ENCODE data around the gene TREX2.

TREX2 gene, protein sequence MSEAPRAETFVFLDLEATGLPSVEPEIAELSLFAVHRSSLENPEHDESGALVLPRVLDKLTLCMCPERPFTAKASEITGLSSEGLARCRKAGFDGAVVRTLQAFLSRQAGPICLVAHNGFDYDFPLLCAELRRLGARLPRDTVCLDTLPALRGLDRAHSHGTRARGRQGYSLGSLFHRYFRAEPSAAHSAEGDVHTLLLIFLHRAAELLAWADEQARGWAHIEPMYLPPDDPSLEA

DNA sequence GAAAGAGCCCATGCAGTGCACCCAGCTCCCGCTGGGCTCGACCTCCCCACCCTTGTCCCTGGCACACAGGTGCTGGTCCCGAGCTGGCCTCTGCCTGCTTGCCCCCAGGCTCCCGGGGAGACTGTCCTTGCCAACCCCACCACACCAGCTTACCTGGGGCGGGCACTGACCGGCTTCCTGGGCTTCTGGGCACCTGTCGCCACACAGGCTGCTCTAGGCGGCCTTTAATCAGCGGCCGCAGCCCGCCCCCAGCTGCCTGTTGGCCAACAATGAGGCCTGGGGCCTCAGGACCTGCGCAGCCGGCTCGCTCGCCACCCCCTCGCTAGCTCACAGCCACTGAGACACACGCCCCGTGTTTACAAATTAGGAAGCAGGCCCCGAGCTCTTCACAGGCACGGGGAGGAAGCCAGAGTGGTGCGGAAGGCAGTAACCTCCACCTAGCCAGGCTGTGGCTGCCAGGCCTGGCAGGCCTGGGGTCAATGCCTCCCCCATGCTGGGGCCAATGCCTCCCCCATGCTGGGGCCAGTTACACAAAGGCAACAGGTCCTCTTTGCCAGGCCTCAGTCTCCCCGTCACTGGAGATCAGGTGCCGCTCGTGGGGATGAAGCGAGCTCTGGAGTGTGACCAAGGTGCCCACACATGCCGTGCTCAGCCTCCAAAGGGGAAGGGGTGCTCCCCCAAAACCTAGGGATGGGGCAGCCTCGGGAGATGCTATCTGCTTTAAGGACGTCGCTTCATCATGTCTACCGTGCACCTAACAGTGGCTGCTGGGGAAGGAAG is at the start of gene TREX2:
TREX2 (minus strand) TSS at position 201 of the 780 bp plus-strand sequence. CDS start 626 bp downstream, outside the sequence.
- DNase-seq (ENCODE audit: low spot score) = no peak

DNA sequence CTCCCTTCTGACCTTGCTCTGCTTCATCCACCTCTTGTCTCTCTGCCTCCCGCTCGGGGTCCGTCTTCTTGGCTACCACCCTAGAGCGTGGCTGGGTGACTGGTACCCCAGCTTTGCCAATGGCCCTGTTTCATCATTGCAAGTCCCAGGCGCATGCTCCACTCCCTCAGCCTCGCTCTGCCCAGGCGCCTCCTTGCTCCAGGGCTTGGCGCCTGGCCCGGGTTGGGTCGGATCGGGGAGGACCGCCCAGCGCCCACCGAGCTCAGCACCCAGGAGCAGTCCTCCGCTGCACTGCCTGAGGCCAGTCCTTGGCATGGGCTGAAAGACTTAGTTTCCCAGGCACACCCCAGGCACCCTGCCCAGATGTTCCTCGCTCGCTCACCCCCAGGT is 49.5 kb upstream of the TREX2 start:
- no peak for DNase-seq (ENCODE audit: low spot score)

DNA sequence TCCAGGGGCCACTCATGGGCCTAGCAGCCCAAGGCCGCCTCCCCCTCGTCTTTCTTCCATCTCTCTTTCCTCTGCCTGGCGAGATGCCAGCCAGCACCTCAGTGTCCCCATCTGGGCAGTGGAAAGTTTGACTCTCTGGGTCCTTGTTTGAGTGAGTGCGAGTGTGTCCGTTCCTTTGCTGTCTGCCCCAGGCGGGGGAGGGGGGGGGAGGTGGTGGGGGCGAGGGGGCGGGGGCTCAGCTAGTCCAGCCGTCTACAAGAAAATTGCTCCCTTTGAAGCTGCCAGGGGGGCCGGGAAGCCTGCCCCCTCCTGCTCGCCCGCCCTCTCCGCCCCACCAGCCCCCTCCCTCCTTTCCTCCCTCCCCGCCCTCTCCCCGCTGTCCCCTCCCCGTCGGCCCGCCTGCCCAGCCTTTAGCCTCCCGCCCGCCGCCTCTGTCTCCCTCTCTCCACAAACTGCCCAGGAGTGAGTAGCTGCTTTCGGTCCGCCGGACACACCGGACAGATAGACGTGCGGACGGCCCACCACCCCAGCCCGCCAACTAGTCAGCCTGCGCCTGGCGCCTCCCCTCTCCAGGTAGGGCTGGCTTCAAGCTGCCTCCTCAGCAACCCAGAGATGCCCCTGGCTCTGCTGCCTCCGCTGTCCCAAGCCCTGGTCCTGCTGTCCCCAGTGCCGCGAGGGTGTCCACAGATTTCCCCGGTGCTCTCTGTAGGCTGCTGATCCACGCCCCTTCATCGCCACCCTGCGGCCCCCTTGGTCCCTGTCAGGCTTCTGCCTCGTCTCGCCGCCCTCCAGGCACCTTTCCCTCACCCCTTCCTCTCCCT is 48.9 kb upstream of the TREX2 start, which contains the start of gene BGN:
BGN (plus strand) TSS at position 440 of the 821 bp plus-strand sequence. CDS start 9,652 bp downstream, outside the sequence.
- DNase-seq (ENCODE audit: low spot score) = no peak

DNA sequence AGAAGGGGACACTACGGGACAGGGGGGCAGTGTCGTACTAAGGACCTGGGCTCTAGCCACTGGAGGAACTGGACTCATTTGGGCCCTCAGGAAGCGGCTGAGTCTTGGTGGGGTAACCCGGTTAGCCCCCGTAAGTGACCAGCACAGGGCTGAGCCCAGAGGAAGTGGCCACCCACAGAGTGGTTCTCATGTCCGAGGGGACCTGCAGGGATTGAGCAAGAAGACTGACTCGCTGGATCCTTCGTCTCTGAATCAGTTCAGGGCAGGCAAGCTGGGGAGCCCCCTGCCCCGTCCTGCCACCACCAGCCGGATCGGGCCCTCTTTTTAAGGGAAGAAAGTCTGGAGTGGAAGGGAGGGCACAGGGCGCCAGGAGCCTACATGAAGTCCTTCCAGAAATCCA is 48.2 kb upstream of the TREX2 start:
- no peak for DNase-seq (ENCODE audit: low spot score)

DNA sequence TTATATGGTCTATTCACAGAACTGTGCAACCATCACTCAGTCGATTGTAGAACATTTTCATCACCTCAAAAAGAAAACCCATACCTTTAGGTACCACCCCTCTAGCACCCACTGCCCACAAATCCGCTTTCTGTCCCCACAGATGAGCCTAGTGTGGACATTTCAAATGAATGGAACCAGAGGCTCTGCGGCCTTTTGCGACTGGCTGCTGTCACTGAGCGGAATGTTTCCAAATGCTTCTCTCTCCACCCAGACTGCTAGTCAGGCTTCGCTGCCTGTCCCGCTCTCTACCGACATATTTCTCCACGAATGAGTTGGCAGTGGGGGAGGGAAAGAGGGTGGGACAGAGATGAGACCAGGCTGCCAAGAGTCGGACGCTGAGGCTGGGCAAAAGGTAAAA is 47.2 kb upstream of the TREX2 start:
- DNase-seq (ENCODE audit: low spot score) = no peak

DNA sequence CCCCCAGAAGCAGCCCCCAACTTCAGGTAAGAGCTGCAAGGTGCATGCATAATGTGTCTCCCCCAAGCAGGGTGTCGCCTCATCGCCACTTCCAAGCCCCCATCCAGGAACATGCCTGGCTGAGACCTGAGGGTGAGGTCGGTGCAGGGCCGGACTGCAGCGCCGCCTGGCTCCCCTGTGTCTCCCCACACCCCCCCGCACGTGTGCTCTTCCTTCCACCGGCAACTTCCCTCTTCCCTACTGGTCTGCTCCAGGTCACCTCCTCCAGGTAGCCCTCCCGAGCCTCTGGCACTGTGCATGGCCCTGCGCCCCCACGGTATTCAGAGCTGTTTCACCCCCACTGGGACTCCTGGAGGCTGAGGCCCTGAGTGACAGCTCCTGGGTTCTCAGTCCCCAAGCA is 46.7 kb upstream of the TREX2 start:
- DNase-seq (ENCODE audit: low spot score) = no peak

DNA sequence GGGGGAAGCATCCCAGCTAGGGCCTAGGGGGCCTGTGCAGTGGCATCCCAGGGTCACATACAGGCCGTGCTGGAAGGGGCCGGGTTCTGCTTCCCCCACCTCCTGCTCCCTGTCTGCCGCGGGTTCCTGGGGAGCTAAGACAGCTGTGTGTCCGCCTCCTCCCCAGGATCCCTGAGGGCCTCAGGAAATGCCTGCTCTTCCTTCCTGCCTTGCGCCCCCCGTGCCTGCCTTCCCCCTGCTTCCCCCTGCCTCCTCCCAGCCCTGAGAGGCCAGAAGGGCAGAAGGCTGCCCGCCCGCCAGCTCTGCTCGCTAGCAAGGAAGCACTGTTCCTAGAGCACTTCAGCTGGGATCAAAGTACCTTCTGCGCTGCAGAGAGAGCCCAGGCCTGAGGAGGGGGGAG is 46.1 kb upstream of the TREX2 start:
- DNase-seq (ENCODE audit: low spot score) = no peak

DNA sequence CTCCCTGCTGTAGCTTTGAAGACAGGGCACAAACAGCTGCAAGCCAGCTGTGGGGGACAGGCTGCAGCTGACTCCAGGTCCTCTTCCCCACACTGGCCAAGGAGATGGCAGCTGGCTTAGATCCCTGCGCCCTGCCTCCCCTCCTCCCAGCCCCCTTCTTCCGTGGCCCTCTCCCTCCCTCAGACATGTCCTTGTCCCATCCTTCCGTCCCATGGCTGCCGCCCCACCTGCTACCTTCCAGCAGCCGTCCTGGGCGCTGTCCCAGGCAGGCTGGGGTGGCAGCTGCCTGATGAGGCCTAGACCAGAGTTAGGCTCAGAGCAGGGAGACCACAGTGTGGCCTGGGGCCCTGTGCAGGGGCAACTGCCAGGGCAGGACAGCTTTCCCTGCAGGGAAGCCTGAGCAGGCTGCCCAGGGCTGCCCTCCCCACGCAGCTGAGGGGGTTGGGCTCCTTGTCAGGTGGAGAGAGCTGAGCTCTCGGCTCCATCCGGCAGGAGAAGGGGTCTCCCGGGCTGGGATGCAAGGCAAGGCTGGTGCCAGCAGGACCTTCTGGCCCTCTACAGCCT is 45.6 kb upstream of the TREX2 start:
- no peak for DNase-seq (ENCODE audit: low spot score)

DNA sequence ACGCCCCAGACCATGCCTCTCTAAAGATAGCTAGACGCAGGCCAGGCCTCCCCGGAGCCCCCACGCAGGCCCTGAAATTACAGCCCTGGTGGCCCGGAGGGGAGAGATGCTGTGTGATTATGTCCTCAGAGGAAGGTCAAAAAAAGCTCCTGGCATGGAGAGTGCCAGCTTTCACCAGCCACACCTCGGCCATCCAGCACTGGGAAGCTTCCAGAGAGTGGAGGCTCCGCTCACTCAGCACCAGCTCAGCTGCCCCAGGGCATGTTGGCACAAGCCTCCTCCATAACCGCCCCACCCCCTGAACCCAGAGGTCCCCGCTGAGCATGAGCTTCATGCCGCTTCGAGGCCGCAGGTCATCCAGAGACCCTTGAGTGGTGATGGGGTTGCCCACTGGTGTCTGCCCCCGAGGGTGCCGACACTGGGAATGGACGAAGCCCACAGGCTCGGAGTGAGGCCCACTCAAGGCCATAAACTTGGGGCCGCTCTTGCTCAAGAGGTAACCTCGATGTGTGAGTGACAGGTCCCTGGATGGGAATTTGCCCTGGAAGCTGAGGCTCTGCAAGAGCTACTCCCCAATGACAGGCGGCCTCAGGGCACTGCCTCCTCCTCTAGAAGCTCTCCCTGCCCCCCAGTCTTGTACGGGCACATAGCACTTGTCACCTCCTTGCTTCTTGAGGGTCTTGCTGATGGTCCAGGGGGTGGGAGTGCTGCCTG is 44.5 kb upstream of the TREX2 start:
- no peak for DNase-seq (ENCODE audit: low spot score)

DNA sequence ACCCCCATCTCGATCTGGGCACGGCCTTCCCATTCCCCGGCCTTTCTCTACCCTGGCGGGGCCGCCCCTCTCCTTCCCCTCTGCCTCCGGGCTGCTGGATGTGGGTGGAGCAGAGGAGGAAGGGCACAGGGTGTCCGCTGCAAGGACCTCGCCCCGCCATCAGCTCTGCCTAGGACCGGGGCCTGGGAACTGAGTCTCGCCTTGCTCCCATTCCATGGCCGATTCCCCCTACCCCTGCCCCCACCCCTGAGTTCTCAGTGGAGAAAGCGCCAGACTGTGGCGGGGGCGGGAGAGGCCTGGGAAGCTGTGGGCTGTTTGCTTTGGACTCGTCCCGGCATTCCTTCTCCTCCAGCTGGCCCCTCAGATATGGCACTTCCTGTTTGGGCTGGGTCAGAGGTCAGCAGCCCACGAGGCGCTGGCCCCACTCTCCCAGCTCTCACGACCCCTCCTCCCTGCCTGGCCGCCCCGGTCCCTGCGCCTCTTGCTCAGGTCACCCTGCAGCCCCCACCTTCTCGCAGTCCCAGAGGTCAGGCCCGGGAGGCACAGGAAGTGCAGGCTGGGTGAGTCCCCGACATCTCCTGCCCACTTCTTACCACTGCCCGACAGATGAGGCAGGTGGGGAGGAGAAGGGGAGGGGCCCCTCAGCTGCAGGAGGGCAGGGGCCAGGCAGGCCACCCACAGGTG is 42.5 kb upstream of the TREX2 start:
- DNase-seq (ENCODE audit: low spot score) = no peak

DNA sequence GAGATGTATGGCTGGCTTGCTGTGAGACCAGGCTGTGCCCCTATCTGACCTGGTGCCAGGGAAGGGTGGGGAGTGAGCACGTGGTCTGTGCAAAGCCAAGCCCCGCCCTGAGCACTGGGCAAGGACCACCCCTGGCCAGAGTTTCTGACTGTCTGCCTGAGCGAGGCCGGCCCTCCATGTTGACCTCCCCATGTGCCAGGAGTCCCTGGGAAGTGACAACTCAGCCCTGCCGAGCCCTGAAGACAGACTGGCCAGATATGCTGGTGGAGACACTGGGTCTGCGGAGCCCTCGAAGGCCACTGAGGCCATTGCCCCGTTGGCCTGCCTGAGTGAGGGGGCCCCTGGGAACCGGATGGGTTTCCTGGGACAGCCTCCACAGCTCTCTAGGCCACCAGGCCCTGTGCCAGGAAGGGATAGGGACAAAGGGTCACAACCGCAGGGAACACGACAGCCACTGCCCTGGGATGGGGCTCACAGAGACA is 41.8 kb upstream of the TREX2 start:
- DNase-seq (ENCODE audit: low spot score) = no peak

DNA sequence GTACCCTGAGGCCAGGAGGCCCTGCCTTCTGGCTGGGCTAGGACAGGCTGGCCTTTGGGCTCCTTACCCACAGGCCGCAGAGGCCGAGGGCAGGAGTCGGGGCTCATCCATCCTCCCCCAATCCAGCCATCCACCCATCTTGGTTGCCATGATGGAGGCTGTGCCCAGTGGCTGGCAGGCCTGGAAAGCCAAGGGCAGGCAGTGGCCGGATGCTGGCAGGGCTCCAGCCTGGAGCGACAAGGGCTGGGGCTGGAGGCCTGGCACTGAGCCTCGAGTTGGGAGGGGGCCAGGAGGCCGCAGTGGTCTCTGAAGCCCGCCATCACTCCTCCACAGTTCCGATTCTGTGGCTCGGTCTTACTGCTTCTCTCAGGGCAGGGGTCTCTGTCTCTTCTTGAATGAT is 40.3 kb upstream of the TREX2 start:
- no peak for DNase-seq (ENCODE audit: low spot score)

DNA sequence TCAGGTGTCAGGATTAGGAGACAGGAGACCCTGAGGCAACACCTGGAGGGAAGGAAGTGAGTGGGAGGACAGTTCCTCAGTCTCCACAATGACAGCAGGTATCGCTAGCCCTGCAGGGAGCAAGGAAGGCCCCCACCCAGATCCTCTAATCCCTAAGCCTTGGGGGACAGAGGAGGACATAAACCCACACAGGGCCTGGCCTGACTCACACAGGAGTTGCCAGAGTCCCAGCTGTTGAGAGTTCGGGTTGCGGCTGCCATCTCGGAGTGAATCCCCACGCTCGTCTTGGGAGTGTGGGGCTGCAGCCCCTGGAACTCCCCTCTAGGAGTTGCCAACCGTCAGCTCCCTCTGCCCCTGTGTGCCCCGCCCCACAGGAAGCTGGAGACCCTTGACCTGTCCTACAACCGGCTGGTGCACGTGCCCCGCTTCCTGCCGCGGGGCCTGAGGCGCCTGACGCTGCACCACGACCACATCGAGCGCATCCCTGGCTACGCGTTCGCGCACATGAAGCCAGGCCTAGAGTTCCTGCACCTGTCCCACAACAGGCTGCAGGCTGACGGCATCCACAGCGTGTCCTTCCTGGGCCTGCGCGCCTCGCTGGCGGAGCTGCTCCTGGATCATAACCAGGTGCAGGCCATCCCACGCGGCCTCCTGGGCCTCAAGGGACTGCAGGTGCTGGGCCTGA is 39.7 kb upstream of the TREX2 start:
- no peak for DNase-seq (ENCODE audit: low spot score)

DNA sequence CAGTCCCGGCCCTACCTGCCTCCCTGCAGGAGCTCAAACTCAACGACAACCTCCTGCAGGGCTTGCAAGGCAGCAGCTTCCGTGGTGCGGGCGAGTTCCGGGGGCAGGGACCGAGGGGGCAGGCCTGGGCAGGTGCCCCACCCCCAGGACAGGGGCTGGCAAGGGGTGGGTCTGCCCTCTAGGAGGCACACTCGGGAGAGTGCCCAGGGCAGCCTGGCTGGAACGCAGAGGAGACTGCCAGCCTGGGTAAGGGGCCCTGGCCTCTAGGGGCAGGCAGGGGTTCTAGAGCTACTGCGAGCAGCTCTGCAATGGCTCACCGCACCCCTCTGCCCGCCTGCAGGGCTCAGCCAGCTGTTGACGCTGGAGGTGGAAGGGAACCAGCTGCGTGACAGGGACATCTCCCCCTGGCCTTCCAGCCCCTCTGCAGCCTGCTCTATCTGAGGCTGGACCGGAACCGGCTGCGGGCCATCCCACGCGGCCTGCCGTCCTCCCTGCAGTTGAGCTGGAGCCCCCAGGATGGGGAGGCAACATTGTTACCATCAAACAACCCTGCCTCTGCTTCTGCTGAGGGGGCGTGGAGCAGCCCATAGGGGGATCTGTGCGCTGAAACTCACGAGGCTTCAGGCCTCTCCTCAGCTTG is 36.6 kb upstream of the TREX2 start:
- no peak for DNase-seq (ENCODE audit: low spot score)

DNA sequence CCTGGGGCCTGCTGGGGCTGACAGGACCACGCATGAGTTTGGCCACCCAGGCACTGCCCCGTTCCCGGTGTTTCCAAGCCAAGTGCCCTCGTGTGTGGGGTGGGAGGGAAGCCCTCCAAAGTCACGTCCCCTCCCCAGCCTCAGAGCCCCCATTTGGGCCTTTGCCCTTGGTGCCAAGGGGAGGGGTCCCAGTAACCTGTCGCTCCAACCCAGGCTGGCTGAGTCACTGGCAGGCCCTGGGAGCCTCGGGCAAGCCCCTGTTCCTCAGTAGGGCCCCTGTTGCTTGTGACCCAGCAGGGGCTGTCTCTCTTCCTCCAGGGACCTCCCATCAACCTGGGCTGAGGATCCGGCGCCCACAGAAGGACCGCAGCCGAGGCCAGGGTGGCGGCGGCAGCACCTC is 35.2 kb upstream of the TREX2 start:
- no peak for DNase-seq (ENCODE audit: low spot score)

DNA sequence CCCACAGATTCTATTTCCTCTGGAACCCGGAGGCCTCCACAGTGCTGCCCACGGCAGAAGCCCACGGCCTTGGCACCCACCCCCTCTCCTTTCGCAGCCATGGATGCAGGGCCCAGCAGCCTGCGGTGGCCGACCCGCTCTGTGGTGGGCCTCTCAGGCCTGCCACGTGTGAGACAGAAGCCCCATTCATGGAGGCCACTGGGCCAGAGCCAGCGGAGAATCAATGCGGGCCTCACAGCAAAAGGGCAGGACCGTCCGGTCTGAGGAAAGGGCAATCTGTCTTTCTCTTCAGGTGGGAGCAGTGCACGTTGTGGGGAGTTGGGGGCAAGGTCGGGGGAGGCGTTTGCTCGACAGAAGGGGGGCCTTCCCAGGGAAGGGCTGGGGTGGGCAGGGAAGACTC is 32.9 kb upstream of the TREX2 start:
- no peak for DNase-seq (ENCODE audit: low spot score)

DNA sequence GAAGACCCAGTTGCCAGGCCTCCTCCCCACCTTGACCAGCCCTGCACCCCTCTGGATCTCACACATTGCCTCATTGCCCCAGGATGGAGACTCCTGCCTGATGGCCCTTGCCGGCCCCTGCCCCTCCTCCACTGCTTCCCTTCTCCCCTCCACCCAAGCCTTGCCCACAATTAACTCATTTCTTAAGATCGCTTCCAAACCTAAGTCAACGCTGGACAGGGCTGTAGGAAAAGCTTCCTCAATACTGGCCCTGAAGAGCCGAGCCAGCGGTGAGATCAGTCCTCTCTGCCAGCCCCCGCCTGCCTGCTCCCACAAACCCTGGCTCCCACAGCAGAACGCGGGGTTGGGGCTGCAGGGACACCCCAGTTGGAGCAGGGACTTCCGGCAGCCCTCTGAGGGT is 32.0 kb upstream of the TREX2 start:
- DNase-seq (ENCODE audit: low spot score) = no peak

DNA sequence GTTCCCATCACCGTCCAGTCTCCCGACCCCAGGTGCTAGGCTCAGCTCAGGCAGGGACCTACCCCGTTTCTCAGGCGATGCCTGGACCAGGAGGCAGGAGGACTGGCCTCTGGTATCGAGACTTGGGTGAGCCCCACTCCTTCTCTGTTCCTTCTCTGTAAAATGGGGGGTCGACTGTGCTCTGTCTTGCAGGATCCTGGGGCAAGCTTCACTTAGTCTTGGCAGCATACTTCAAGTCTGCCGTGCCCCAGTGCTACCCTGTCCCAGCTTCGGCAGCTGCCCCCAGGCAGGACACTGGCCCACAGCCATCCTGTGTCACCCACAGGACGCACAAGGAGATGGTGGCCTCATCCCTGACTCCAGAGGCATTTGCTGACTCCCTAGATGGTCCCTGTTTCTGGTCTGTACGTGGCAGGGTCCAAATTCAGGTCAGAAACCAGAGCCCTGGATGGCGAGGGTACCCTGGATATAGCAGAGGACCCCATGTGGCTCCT is 31.6 kb upstream of the TREX2 start:
- no peak for DNase-seq (ENCODE audit: low spot score)

DNA sequence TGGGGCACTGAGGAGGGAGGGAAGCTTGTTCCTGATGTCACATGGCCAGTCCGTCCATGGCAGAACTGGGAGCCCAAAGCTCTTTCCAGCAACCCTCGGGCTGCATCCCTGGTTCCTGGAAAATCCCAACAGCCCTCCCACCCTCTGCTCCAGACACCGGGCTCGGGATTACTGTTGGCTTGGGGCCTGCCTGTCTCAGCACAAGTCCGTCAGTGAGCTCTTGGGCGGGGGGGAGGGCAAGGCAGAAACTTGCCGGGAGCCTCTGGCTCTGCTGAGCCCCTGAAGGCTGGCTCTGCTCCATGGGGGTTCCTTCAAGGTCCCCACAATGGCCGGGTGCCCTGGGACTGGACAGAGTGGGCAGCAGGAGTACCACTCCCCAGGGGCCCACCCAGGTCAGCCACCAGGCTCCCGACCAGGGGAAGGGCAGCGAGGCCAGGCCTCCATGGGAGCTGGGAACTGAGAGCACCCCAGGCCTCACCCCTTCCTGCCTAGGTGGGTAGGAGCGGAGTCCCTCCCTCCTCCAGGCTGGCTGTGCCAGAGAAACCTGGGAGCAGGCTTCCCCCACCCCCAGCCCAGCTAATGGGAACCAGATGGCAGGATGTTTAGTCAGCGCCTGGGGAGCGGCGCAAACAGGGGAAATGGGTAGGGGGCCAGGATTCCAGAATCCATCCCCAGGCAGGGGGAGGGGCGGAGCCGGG is 31.0 kb upstream of the TREX2 start:
- DNase-seq (ENCODE audit: low spot score) = no peak
